ENCODE results near the gene PHF23.
A peak's percentile ranks its signal among the peaks of the same experiment; 100 is the strongest.

PHF23 gene

GRCh38 chr17:7221278-7222092 lies 17.8 kb downstream of the PHF23 start:
- peak overlapping the region; percentile 94 to 100 (median 97) for H3K4me2 ChIP-seq
- peak overlapping the region in 9 of 10 experiments; percentile 88 to 99 (median 94); a peak in 12 of 20 replicates for H3K4me3 ChIP-seq
- H3K9me3 ChIP-seq (replicated peaks in 1 of 11) = no peaks in the 10 kb centered on the region
- peaks cover 16 to 68% (median 46%) of the 10 kb centered on the region in 11 experiments; a peak in 20 of 22 replicates for H4K20me1 ChIP-seq
- H3K36me3 ChIP-seq = peaks cover 50 to 57% (median 52%) of the 10 kb centered on the region in 11 experiments
- peaks cover 38 to 58% (median 47%) of the 10 kb centered on the region in 10 experiments for H3K4me1 ChIP-seq
- no peak for TF ChIP-seq Cebpa-rat (IDR thresholded peaks at IDR 0.05)
- peak overlapping the region; percentile 11 to 95 (median 90); a peak in 19 of 22 replicates for H3K9ac ChIP-seq
- no peaks in the 10 kb centered on the region for H3K27me3 ChIP-seq
- 0 out of 22 replicates have a peak overlapping the region, but pooled peaks of 1 of the 11 experiments have one; percentile 89 for H3K27ac ChIP-seq

- Histone ChIP-seq H3K27me3 (no peaks in the 10 kb centered on the region), H3K36me3 (peaks cover 42 to 50% (median 45%) of the 10 kb centered on the region in 11 experiments), H4K20me1 (peaks cover 22 to 68% (median 51%) of the 10 kb centered on the region in 11 experiments; a peak in 20 of 22 replicates), H3K27ac (peak overlapping the region; percentile 82 to 92 (median 87)), H3K4me2 (peak overlapping the region; percentile 94 to 100 (median 97)), H3K9me3 (replicated peaks in 1 of 11) (no peaks in the 10 kb centered on the region), H3K4me1 (peaks cover 45 to 65% (median 52%) of the 10 kb centered on the region in 10 experiments), H3K9ac (peak overlapping the region; percentile 86 to 95 (median 93)), H3K4me3 (peak overlapping the region; percentile 88 to 99 (median 94))
- no peak for TF ChIP-seq Cebpa-rat (IDR thresholded peaks at IDR 0.05)
Observed at GRCh38 chr17:7220593-7221277, 18.5 kb downstream of the PHF23 start.

DNA sequence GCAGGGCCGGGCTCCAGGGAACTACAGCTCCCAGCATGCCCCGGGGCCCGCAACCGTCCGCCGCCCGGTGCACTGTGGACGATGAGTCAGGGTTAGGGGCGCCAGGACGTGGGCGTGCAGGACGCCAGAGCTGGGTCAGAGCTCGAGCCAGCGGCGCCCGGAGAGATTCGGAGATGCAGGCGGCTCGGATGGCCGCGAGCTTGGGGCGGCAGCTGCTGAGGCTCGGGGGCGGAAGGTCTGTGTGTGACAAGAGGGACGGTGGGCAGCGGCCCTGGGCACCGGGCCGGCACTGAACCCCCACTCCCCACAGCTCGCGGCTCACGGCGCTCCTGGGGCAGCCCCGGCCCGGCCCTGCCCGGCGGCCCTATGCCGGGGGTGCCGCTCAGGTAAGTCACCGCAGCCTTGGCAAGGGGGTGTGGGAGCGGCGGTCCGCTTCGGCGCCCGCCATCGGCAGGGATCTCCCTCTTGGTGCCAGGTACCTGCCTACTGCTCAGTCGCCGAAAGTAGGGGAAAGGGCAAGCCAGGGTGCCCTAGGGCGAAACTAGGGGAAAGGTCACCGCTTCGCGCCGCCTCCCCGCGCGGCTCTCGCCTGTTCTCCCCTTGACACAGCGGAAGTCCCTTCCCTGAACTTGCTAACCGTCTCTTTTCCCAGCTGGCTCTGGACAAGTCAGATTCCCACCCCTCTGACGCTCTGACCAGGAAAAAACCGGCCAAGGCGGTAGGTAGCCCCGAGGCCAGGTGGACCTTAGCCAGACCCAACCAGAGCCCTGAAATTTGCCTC lies 19.3 kb downstream of the PHF23 start, which contains the start of the genes ACADVL and DLG4:
Gene ACADVL, plus strand, starts transcription at position 127 of the 781 bp plus-strand sequence. Its CDS starts 47 bp downstream, at position 174.
Gene DLG4, minus strand, starts transcription at position 25 of the 781 bp plus-strand sequence.
- Histone ChIP-seq H3K27me3 (no peaks in the 10 kb centered on the region), H3K36me3 (peaks cover 35 to 42% (median 37%) of the 10 kb centered on the region in 11 experiments), H3K9me3 (replicated peaks in 1 of 11) (no peaks in the 10 kb centered on the region), H3K4me3 (peak within 1 kb of the TSS; percentile 88 to 99 (median 94)), H3K4me2 (peak within 1 kb of the TSS; percentile 94 to 100 (median 97)), H3K9ac (peak within 1 kb of the TSS; percentile 86 to 95 (median 93)), H3K4me1 (peaks cover 51 to 71% (median 59%) of the 10 kb centered on the region in 10 experiments), H4K20me1 (peaks cover 26 to 67% (median 50%) of the 10 kb centered on the region in 11 experiments; a peak in 20 of 22 replicates), H3K27ac (peak within 1 kb of the TSS; percentile 82 to 92 (median 87))
- no peak for TF ChIP-seq Cebpa-rat (IDR thresholded peaks at IDR 0.05)

DNA sequence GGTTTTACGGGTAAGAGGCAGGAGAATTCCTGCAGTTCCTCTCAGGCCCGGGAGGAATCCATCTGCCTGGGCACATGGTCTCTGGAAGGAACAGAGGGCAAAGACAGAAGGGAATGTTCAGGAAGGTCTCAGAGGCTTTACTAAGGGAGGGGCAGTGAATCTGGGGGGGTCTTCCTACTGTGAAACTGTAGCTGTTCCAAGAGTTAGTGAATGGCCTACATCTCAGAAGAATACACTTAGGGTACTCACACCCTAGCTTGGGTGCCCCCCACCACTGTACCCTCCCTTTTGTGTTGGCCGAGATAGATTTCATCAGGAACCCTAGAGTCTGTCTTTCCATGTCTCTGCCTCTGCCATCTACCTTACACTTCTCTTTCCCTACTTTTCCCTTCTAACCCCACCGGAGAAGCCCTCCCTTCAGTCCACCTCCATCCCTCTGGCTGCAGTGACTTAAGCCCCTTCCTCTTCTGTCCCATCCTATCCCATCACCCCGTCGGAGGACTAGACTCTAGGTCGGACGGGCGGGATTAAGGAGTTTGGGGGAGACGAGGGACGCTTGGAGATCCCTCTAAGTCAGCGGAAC lies 19.9 kb downstream of the PHF23 start:
- Histone ChIP-seq H3K4me2 (peak overlapping the region; percentile 94 to 100 (median 97)), H3K9me3 (replicated peaks in 1 of 11) (no peaks in the 10 kb centered on the region), H3K27me3 (no peaks in the 10 kb centered on the region), H3K36me3 (peaks cover 29 to 35% (median 32%) of the 10 kb centered on the region in 11 experiments), H4K20me1 (peaks cover 26 to 67% (median 51%) of the 10 kb centered on the region in 11 experiments; a peak in 20 of 22 replicates), H3K9ac (peak overlapping the region; percentile 86 to 95 (median 93)), H3K27ac (peak overlapping the region; percentile 82 to 92 (median 87); a peak in 21 of 22 replicates), H3K4me1 (peaks cover 51 to 75% (median 61%) of the 10 kb centered on the region in 10 experiments), H3K4me3 (peak overlapping the region; percentile 88 to 99 (median 94))
- no peak for TF ChIP-seq Cebpa-rat (IDR thresholded peaks at IDR 0.05)

GRCh38 chr17:7218758-7219157 lies 20.5 kb downstream of the PHF23 start:
- Histone ChIP-seq H3K9me3 (replicated peaks in 1 of 11) (no peaks in the 10 kb centered on the region), H3K27me3 (no peaks in the 10 kb centered on the region), H3K4me2 (peak overlapping the region; percentile 94 to 100 (median 97)), H4K20me1 (peaks cover 26 to 67% (median 46%) of the 10 kb centered on the region in 11 experiments; a peak in 21 of 22 replicates), H3K4me1 (peaks cover 55 to 79% (median 64%) of the 10 kb centered on the region in 10 experiments), H3K36me3 (peaks cover 23 to 30% (median 26%) of the 10 kb centered on the region in 11 experiments), H3K27ac (peak overlapping the region; percentile 82 to 92 (median 87); a peak in 18 of 22 replicates), H3K9ac (peak overlapping the region in 9 of 11 experiments; percentile 8 to 95 (median 93); a peak in 14 of 22 replicates), H3K4me3 (peak overlapping the region in 5 of 10 experiments; percentile 58 to 98 (median 89); a peak in 7 of 20 replicates)
- no peak for TF ChIP-seq Cebpa-rat (IDR thresholded peaks at IDR 0.05)

- H3K27me3 ChIP-seq = no peaks in the 10 kb centered on the region
- H3K4me1 ChIP-seq = peaks cover 61 to 80% (median 70%) of the 10 kb centered on the region in 10 experiments
- H3K9ac ChIP-seq = peak overlapping the region; percentile 71 to 95 (median 79)
- H3K4me2 ChIP-seq = peak overlapping the region; percentile 94 to 100 (median 97)
- H3K9me3 ChIP-seq (replicated peaks in 1 of 11) = no peaks in the 10 kb centered on the region
- H4K20me1 ChIP-seq = peaks cover 26 to 67% (median 49%) of the 10 kb centered on the region in 11 experiments; a peak in 21 of 22 replicates
- H3K4me3 ChIP-seq = peak overlapping the region; percentile 48 to 77 (median 60)
- peak overlapping the region; percentile 62 to 92 (median 87) for H3K27ac ChIP-seq
- peaks cover 18 to 24% (median 21%) of the 10 kb centered on the region in 11 experiments for H3K36me3 ChIP-seq
- TF ChIP-seq Cebpa-rat (IDR thresholded peaks at IDR 0.05) = no peak
Observed at GRCh38 chr17:7218166-7218565, 21.1 kb downstream of the PHF23 start.

DNA sequence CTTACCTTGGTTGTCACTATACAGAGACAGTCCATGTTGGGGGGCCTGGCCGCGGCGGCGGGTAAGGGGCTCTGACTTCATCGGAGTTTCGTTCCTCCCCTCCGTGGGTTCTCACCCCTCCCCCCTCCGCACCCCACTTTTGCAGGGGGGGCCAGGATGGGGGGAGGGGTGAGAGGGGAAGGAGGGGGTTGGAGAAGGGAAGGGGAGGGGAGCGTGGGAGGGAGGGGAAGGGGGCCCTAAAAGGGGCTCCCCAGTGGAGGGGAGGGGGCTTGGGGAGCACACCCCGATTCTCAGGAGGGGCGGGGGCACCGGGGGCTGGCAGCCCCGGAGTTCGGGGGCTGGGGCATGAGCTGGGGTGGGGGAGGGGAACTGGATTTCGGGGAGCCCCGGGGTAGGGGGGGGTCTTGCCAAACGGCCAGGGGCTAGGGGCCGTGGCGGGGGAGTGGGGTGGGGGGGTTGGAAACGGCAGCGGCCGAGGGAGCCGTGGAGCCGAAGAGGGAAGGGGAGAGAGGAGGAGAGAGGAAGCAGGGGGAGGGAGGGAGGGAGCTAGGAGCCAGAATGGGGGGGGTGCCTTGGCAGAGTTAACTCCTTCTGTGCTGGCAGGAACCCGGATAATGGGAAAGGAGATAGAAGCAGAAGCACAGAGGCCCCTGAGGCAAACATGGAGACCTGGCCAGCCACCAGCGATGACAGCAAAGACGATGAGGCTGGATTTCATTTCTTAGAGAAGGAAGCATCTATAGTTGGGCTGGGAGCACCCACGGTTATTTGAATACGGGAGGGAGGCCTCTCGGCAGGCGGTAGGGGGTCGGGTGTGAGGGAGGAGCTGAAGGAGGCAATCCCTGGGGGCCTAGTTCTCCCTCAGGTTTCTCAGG lies 21.9 kb downstream of the PHF23 start:
- Histone ChIP-seq H3K9me3 (replicated peaks in 1 of 11) (no peaks in the 10 kb centered on the region), H3K4me3 (peak overlapping the region; percentile 57 to 82 (median 70)), H3K4me2 (peak overlapping the region; percentile 94 to 100 (median 99)), H3K27me3 (no peaks in the 10 kb centered on the region), H4K20me1 (peaks cover 22 to 67% (median 43%) of the 10 kb centered on the region in 11 experiments; a peak in 20 of 22 replicates), H3K4me1 (peaks cover 63 to 80% (median 73%) of the 10 kb centered on the region in 10 experiments), H3K27ac (peak overlapping the region; percentile 62 to 92 (median 87)), H3K36me3 (peaks cover 9 to 16% (median 12%) of the 10 kb centered on the region in 11 experiments; a peak in 21 of 22 replicates), H3K9ac (peak overlapping the region; percentile 71 to 95 (median 80))
- no peak for TF ChIP-seq Cebpa-rat (IDR thresholded peaks at IDR 0.05)

Measured in BLaER1 treated with 17β-estradiol and CSF1 and Interleukin-3, amounts not matched to agents 10 nM and 100 nM (cell line).